LNCAP (cell line): ENCODE results near the gene IL21.

Experiments
- CTCF ChIP-seq: fragments of 450-650 bp; IDR thresholded peaks from 2 replicates; pipeline ENCODE4 v1.5.1; 2017; ENCODE audit warnings: mild to moderate bottlenecking

The IL21 gene

DNA sequence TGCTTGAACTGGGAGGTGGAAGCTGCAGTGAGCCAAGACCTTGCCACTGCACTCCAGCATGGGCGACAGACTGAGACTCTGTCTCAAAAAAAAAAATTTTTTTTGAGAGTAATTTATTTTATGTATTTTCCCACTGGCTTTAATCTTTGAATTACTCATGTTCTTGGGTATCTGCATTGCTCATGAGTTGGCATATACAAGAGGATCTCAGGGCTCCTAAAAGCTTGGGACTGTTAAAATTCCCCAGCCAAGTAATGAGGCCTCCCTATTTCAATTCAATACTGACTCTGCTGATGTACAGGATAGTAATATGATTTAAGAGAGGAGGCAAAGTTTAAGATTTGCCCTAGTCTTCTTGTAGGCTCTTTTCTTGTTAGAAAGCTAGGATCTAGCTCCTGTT, 6.2 kb downstream of the IL21 start:
- no peak for TF ChIP-seq CTCF

DNA sequence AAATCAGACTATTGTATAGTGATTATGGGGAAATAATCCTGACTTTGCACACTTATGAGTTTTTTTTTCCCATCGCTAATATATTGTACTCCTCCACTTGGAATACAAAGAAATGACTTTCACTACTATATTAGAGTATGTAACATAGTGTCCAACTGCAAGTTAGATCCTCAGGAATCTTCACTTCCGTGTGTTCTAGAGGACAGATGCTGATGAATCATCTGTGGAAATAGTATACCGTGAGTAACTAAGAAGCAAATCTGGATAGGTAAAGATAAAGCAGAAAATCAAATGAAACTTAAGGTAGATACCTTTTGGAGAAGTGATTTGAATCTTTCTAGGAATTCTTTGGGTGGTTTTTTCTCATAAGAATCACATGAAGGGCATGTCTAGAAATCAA, 8.3 kb downstream of the IL21 start:
- TF ChIP-seq CTCF, result no peak

GRCh38 chr4:122606364-122607043, 14.4 kb downstream of the IL21 start:
- TF ChIP-seq CTCF, result no peak

- no peak for TF ChIP-seq CTCF
Measured at GRCh38 chr4:122604146-122604545, 16.7 kb downstream of the IL21 start.

DNA sequence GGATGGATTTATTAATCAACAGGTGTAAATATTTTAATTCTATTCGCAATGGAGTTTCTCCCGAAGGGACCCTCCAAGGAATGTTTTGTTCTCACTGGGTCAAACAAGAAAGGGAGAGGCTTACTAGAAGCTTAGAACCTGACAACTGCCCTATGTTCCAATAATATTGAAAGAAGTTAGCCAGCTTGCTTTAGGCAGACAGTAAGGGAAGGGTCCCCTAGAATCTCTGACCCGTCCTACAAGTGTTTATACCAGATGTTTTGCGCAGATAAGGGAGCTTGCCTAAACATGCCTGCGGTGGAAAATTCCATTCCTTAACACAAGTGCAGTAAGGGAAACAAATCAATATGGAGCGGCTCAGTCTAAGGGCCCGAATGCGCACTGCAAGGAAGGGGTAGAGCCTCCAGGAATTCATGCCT, 17.7 kb downstream of the IL21 start:
- TF ChIP-seq CTCF, result no peak

GRCh38 chr4:122602277-122603142, 18.4 kb downstream of the IL21 start:
- TF ChIP-seq CTCF, result peak; percentile 54; the same call in 1 of the 2 replicates

DNA sequence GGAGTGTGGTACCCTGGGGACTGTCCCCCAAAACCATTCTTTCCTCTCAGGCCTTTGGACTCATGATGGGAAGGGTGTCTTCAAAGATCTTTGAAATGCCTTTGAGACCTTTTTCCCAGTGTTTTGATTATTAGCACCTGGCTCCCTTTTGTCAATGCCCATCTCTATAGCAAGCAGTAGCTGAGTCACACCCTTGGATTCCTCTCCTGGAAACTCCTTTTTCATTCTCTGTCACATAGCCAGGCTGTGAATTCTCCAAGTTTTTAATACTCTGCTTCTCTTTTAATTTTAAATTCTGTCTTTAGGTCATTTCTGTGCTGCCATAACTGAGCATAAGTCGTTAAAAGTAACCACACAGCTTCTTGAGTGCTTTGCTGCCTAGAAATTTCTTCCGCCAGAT, 29.7 kb downstream of the IL21 start:
- no peak for TF ChIP-seq CTCF
